ENCODE results near the gene MGAT5B.

Gene MGAT5B

GRCh38 chr17:76930107-76930506 lies 61.9 kb downstream of the MGAT5B start:
- no peak for DNase-seq

- no peak for DNase-seq
Observed at GRCh38 chr17:76932402-76933333, 64.5 kb downstream of the MGAT5B start.

GRCh38 chr17:76934561-76935320 lies 66.5 kb downstream of the MGAT5B start:
- DNase-seq: no peak

GRCh38 chr17:76935331-76935730 lies 67.1 kb downstream of the MGAT5B start:
- DNase-seq: no peak

GRCh38 chr17:76937238-76937637 lies 69.0 kb downstream of the MGAT5B start:
- no peak for DNase-seq

GRCh38 chr17:76938009-76938408 lies 69.8 kb downstream of the MGAT5B start:
- no peak for DNase-seq

- DNase-seq: no peak
Observed at GRCh38 chr17:76940295-76940694, 72.1 kb downstream of the MGAT5B start.

GRCh38 chr17:76940738-76941350 lies 72.6 kb downstream of the MGAT5B start:
- DNase-seq: no peak

DNA sequence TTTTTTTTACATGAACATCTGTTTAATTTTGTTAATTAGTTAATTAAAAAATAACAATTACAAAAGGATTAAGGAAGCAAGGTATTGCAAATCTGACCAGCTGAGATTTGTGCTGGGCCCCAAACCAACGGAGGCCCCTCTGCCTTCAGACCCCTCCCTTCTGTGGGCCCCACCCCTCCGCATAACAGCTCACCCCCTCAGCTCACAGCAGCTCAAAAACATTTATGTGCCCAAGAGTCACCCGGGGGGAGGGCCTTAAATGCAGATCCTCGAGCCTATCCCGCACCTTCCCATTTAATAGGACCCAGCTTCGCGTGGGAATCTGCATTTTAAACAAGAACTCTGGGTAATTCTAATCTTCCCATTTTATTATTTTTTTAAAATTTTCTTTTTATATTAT lies 75.0 kb downstream of the MGAT5B start:
- DNase-seq: no peak

- no peak for DNase-seq
Observed at GRCh38 chr17:76943781-76944213, 75.6 kb downstream of the MGAT5B start.

DNA sequence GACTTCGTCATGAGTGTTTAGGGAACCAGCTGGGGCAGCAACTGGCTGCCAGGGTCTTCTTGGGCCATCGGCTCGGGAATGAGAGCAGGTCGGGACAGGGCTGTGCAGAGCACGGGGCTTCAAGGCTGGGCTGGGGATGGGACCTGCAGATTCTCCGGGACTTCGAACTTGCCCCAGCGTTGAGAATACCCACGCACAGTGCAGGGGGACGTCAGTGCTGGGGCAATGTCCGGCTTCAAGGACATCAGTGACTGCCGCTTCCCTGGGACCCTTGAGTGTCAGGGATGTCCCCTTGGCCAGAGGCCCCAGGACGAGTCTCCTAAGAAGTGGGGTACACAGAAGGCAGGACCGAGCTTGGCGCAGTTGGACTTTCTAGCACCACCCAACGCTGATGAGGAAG lies 76.3 kb downstream of the MGAT5B start:
- no peak for DNase-seq

GRCh38 chr17:76946111-76946771 lies 78.0 kb downstream of the MGAT5B start:
- DNase-seq: no peak

GRCh38 chr17:76946772-76947135 lies 78.5 kb downstream of the MGAT5B start:
- no peak for DNase-seq

GRCh38 chr17:76947309-76947708 lies 79.1 kb downstream of the MGAT5B start:
- no peak for DNase-seq

DNA sequence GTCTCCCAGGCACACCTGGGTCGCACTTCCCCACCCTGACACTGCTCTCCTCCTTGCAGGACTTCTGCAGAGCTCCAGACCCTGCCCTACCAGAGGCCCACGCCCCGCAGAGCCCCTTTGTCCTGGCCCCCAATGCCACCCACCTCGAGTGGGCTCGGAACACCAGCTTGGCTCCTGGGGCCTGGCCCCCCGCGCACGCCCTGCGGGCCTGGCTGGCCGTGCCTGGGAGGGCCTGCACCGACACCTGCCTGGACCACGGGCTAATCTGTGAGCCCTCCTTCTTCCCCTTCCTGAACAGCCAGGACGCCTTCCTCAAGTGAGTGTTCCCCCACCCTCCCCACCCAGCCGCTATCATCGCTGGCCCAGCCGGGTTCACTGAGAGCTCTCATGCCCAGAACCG lies 79.6 kb downstream of the MGAT5B start:
- DNase-seq: no peak

DNA sequence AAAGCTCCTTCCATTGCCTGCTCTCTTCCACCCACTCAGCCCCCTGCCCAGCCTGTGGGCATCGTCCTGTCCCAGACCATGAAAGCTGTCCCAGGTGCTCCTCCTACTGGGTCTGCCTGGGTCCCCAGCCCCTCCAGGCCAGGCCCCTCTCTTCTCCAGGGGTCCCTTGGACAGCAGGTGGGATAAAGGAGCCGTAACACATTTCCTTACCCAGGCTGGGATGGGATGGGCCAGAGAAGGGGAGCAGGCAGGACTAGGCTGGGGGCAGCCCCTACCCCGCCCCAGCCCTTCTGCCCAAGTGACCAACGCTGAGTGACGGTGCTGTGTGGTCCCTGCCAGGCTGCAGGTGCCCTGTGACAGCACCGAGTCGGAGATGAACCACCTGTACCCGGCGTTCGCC lies 80.1 kb downstream of the MGAT5B start:
- DNase-seq: no peak

- no peak for DNase-seq
Observed at GRCh38 chr17:76948726-76949342, 80.6 kb downstream of the MGAT5B start.

DNA sequence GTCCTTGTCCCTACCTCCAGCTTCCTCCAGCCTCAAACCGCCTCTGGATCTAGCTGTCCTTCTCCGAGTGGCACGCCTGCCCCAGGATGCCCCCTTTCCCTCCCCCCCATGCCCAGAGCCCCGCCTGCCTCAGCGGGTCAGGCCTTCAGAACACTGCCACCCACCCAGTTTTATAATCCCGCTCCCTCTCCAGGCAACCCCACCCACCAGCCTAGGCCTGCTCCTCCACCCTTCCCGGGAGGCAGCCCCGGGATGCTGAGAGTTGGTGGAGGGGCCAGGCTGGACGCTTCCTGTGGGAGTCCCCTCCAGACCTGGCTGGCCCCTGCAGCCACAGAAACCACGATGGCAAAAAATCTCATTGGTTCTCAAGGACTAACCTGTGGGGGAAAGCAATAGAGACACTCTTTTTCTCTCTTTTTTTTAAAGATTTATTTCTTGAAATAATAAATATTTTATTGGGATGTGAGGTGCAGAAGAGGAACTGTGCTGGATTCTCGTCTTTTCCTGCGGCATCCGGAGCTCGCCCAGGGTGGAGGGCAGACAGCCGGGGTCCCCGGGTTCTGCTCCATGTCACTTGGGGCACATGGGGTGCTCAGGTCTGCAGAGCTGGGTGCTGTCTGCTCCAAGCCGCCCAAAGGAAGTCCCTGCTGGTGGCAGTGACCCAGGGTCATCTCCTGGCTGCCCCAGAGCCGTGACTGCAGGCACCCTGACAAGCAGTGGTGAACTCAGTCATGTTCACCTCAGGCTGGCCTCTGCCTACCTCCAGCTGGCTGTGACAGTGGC lies 81.9 kb downstream of the MGAT5B start:
- DNase-seq: no peak

DNA sequence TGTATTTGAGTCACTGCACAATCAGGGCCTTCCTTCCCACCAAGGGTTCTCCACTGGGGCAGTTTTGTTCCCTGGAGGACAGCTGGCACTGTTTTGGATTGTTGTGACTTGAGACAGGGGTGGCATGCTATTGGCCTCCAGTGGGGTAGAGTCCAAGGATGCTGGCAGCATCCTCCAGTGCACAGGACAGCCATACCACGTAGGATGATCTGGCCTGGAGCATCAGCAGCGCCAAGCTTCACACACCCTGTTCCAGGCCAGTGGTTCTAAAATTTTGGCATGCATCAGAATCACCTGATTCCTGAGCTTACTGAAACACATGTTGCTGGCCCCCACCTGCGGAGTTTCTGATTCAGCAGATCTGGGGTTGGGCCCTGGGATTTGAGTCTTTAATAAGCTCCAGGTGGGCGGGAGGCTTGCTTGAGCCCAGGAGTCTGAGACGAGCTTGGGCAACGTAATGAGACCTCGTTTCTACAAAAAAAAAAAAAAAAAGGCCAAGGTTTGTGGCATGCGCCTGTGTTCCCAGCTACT lies 83.2 kb downstream of the MGAT5B start:
- DNase-seq: no peak

- DNase-seq: no peak
Observed at GRCh38 chr17:76952402-76952801, 84.2 kb downstream of the MGAT5B start.

GRCh38 chr17:76953066-76953465 lies 84.9 kb downstream of the MGAT5B start:
- no peak for DNase-seq

GRCh38 chr17:76953946-76954345 lies 85.7 kb downstream of the MGAT5B start:
- DNase-seq: no peak
